ENCODE measurements around the gene ACTN4.

- no peak for TF ChIP-seq CTCF (IDR thresholded peaks at IDR 0.05; ENCODE audit: poor library complexity)
- TF ChIP-seq EZH2 (IDR thresholded peaks at IDR 0.05; ENCODE audit: borderline replicate concordance): no peak
- no peak for TF ChIP-seq EZH2phosphoT487 (IDR thresholded peaks at IDR 0.05; ENCODE audit: low read depth, severe bottlenecking, unreplicated experiment)
Measured at GRCh38 chr19:38720559-38721236, 73.2 kb downstream of the ACTN4 start.

Measured in hepatocyte (in vitro differentiated cells).